Astrocyte of the spinal cord (primary cell): ENCODE data around the gene ADPRS.

ENCODE experiments used
- DNase-seq: peaks from one replicate; pipeline ENCODE4 v3.0.0; 2011; ENCODE audit warnings: low read depth, low spot score
- H3K4me3 ChIP-seq: 2 replicates; pipeline ENCODE4 v1.5.1; 2011; ENCODE audit warnings: low read depth, mild to moderate bottlenecking, low read length, moderate library complexity
- CTCF ChIP-seq: IDR thresholded peaks from 2 replicates; pipeline ENCODE4 v1.5.1; 2012; ENCODE audit warnings: low read depth, mild to moderate bottlenecking, low read length, inconsistent platforms
- in situ Hi-C: cut with HindIII; loops from 2 replicates; pipeline ENCODE4 v1.10.0; 2017; ENCODE audit warnings: low sequenced_read_pairs

The ADPRS gene

DNA sequence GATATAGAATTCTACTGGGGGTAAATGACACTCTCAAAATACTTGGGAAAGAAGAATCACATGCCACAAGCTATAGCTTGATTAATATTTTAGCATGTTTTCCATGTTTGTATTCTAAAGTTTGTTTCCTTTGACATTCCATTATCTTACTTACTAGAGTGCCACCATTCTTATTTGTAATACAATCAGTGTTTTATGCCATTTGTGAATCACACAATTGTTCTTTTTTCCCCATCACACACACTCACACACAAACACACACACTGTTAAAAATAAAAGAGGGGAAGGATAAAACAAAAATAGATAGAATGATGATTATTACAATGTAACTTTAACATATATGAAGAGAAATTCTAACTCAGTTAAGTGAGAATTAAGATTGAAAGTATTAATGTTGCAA is 20.8 kb upstream of the ADPRS start:
- DNase-seq, result no peak
- in situ Hi-C loops, result no loop called here
- H3K4me3 ChIP-seq, result no peak overlapping the region
- no peak for TF ChIP-seq CTCF

DNA sequence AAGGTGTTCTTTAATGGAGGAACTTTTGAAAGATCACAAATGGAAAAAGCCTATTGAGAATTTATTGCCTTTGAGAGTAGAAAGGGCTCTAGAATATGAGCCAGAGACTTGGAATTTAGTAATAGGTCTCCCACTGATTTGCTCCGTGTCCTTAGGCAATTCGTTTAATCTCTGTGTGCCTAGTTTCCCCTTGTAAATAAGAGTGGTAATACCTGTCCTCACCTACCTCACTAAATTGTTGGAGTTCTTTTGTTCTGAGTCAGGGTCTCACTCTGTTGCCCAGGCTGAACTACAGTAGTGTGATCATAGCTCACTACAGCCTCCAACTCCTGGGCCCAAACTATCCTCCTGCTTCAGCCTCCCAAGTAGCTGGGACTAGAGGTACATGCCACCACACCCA is 19.8 kb upstream of the ADPRS start:
- no peak for DNase-seq
- in situ Hi-C loops, result no loop called here
- TF ChIP-seq CTCF, result no peak
- no peak overlapping the region for H3K4me3 ChIP-seq

GRCh38 chr1:36070349-36070748 is 18.3 kb upstream of the ADPRS start:
- in situ Hi-C loops, result no loop called here

DNA sequence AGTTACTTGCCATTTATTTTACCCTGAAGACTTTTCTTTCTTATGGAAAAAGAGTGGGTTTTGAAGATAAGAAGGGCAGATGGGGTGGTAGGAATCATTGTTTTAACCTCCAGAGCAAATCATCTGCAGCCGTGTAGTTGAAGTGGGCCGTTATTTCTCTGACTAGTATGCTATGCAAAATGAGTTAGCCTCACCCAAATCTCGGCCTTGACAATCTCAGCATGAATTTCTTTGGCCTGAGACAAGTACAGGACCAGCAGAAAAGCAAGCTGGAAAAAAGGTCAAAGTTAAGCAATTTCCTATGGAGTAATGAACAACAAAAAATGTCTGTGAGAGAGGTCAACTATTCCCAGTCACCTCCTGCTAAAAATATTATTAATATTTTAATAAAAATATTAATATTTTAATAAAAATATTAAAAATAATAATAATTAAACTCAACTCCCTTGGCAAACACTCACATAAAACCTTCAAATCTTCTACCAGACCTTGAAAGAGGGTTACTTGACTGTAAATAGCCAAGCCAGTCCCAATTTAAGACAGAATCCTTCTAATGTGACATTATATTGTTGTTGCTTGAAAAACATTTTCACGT is 11.6 kb upstream of the ADPRS start:
- no peak overlapping the region for H3K4me3 ChIP-seq
- in situ Hi-C loops, result no loop called here
- TF ChIP-seq CTCF, result no peak
- no peak for DNase-seq

More at GRCh38 chr1:36070349-36070748, 18.3 kb upstream of the ADPRS start:
- DNase-seq, result no peak
- no peak for TF ChIP-seq CTCF
- H3K4me3 ChIP-seq, result no peak overlapping the region

DNA sequence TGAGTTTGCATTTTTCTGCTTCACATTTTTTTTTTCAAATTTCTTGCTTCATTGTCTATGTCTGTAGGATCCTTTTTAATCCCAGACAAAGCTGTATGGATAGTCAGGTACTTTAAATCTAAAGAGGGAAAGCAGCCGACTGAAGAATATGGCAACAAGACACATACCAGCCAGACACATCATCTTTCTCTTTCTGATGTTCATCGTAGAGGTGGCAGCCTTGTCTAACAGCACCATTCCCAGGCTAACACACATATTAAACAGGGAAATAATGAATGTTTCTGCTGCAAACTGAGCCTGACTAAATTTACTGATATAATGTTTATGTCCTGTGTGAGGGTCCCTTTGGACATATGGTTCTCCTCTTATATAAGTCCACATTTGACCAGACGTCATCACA is 8.5 kb upstream of the ADPRS start:
- in situ Hi-C loops, result no loop called here
- TF ChIP-seq CTCF, result no peak

DNA sequence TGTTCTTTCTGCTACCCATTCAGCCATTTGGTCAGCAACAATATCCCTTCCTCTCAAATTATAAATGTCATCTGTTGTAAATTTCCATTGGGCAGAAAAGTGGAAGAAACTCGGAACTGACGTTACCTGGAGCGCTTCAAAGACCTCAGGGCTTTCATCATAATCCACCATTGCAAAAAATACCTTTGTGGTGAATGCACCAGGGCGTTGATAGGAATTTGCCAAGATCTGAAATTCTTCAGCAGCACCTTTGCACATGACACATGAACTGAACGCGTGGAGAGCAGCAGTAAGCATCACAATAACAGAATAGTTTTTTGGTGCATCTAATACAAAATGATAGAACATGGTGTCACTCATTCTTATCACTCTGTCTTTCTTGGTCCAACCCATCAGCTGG is 7.9 kb upstream of the ADPRS start:
- DNase-seq, result no peak
- no peak overlapping the region for H3K4me3 ChIP-seq
- TF ChIP-seq CTCF, result no peak
- in situ Hi-C loops, result no loop called here

More for the DNA sequence above, 8.5 kb upstream of the ADPRS start:
- DNase-seq, result no peak
- H3K4me3 ChIP-seq, result no peak overlapping the region

DNA sequence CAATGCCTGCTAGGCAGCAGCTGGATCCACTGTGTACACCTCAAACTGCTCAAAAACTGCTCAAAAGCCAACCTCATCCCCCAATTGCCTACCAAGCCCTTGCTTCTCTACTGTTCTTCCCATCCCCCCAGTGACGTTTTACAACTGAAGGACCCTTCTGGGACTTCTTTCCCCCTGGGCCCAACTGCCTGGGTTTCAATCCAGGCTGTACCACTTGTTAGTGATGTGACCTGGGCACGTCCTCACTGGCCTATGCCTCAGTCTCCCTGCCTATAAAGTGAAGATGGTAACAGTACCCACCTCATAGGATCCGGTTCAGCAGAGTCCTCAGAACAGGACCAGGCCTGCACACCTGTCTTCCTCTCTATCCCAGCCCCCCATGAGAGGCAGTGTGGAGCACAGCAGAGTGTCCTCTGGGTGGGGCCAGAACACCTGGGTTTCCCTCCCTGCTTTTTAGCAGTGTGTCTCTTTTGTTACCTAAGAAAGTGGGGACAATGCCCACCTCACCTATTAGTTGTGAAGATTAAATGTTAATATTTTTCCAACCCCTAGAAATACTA is 6.7 kb upstream of the ADPRS start:
- no peak overlapping the region for H3K4me3 ChIP-seq
- in situ Hi-C loops, result no loop called here
- no peak for DNase-seq
- TF ChIP-seq CTCF, result no peak
